MCF 10A (cell line): ENCODE results near the gene B3GNT9. TPM values are rescaled to one million over a fixed set of nuclear protein-coding genes. Genes with fewer than 3 reads are reported as not detected.
A peak's percentile ranks its signal among the peaks of the same experiment; 100 is the strongest.

ENCODE experiments used
- BruUV-seq: library from RNA; stranded (reverse); fragments of 400-500 nt; replicated peaks from 2 replicates; lab custom pipeline; 2021; lab: Mats Ljungman, UMichigan
- CTCF ChIA-PET: fragments of 300-600 bp; sonication (Branson Sonifier 250); formaldehyde crosslinking; extraction: SDS; loops from one replicate; lab custom pipeline; 2021; ENCODE audit warnings: antibody characterized with exemption, inconsistent platforms; lab: Yijun Ruan, JAX
- POLR2A ChIA-PET: fragments of 300-600, 350-650 bp; sonication (Branson Sonifier 250); formaldehyde crosslinking; extraction: SDS; loops from one replicate; lab custom pipeline; 2020; ENCODE audit warnings: antibody characterized with exemption, inconsistent platforms; lab: Yijun Ruan, JAX
- DNase-seq: peaks from one replicate; pipeline ENCODE4 v3.0.0-alpha.2; 2018; ENCODE audit not compliant: unreplicated experiment
- H3K27ac Mint-ChIP-seq: one replicate; pipeline ENCODE4 v1.8.0; 2022; ENCODE audit warnings: mild to moderate bottlenecking, low read depth, mixed read lengths; ENCODE audit not compliant: unreplicated experiment
- H3K27me3 Mint-ChIP-seq: one replicate; pipeline ENCODE4 v1.8.0; 2022; ENCODE audit warnings: mixed read lengths; ENCODE audit not compliant: insufficient read depth, unreplicated experiment
- H3K36me3 Mint-ChIP-seq: one replicate; pipeline ENCODE4 v1.8.0; 2022; ENCODE audit warnings: mild to moderate bottlenecking, moderate library complexity, mixed read lengths; ENCODE audit not compliant: insufficient read depth, unreplicated experiment
- H3K4me1 Mint-ChIP-seq: one replicate; pipeline ENCODE4 v1.8.0; 2022; ENCODE audit warnings: mixed read lengths; ENCODE audit not compliant: insufficient read depth, unreplicated experiment
- H3K4me3 Mint-ChIP-seq: one replicate; pipeline ENCODE4 v1.8.0; 2022; ENCODE audit warnings: mild to moderate bottlenecking, moderate library complexity, mixed read lengths; ENCODE audit not compliant: unreplicated experiment
- H3K9me3 Mint-ChIP-seq: one replicate; pipeline ENCODE4 v1.8.0; 2022; ENCODE audit warnings: mixed read lengths; ENCODE audit not compliant: unreplicated experiment
- CTCF ChIP-seq: fragments of 200-600 bp; IDR thresholded peaks from one replicate; pipeline ENCODE4 v1.8.0; 2022; ENCODE audit warnings: antibody characterized with exemption, mild to moderate bottlenecking; ENCODE audit not compliant: unreplicated experiment
- intact Hi-C: fragments of 100-400 bp; cut with micrococcal nuclease; formaldehyde crosslinking; loops from 2 replicates; pipeline ENCODE4 v1.14.1; 2022
- total RNA-seq: library from RNA; stranded (reverse); gene quantifications from 2 replicates; pipeline ENCODE4 v1.2.3, GENCODE V29; 2022

B3GNT9 gene
- total RNA-seq, 1 experiment from 2014 or later, result 0.84 TPM

- peaks cover 27% of the 10 kb centered on the region for H3K4me1 Mint-ChIP-seq
- ChIA-PET CTCF (interaction anchor here (0.6 to 1.1 kb wide), 9 partner anchors 10 to 288 kb away, joined by 3 to 4 read pairs (median 3); partner anchors contain the start of gene ATP6V0D1), POLR2A (interaction anchor here (0.6 to 2.6 kb wide), 12 partner anchors 10 to 75 kb away, joined by 3 to 12 read pairs (median 4); partner anchors contain the start of genes FBXL8, FHOD1, MATCAP1 and TMEM208)
- no TSS peak for BruUV-seq
- DNase-seq, result no peak
- peak overlapping the region; percentile 78 for H3K27ac Mint-ChIP-seq
- TF ChIP-seq CTCF, result no peak
- H3K27me3 Mint-ChIP-seq, result no peaks in the 10 kb centered on the region
- peaks cover 36% of the 10 kb centered on the region for H3K36me3 Mint-ChIP-seq
- intact Hi-C loops, result loop anchor here (2.0 kb wide), 1 partner anchor 86 kb away; the partner anchor contains the start of gene PLEKHG4
- H3K9me3 Mint-ChIP-seq, result no peaks in the 10 kb centered on the region
- H3K4me3 Mint-ChIP-seq, result peak overlapping the region; percentile 77
Measured at GRCh38 chr16:67192781-67193361, 42.1 kb upstream of the B3GNT9 start.

GRCh38 chr16:67191995-67192681 is 41.3 kb upstream of the B3GNT9 start, which contains the start of gene E2F4:
Gene E2F4 (plus strand): TSS chr16:67192155. CDS start chr16:67192228, 73 bp downstream.
- POLR2A ChIA-PET, result interaction anchor here (0.6 to 2.6 kb wide), 10 partner anchors 9 to 75 kb away, joined by 3 to 12 read pairs (median 7); partner anchors contain the start of genes FBXL8, FHOD1, MATCAP1 and TMEM208
- peak within 1 kb of the TSS; percentile 77 for H3K4me3 Mint-ChIP-seq
- DNase-seq, result peak; percentile 88
- BruUV-seq, result TSS peak; percentile 58
- H3K27me3 Mint-ChIP-seq, result no peaks in the 10 kb centered on the region
- peaks cover 22% of the 10 kb centered on the region for H3K4me1 Mint-ChIP-seq
- CTCF ChIA-PET, result interaction anchor here (0.6 to 1.1 kb wide), 10 partner anchors 11 to 289 kb away, joined by 3 to 4 read pairs (median 3); partner anchors contain the start of gene ATP6V0D1
- peak within 1 kb of the TSS; percentile 78 for H3K27ac Mint-ChIP-seq
- intact Hi-C loops, result loop anchor here (2.0 kb wide), 1 partner anchor 87 kb away; the partner anchor contains the start of gene PLEKHG4
- H3K36me3 Mint-ChIP-seq, result peaks cover 31% of the 10 kb centered on the region
- H3K9me3 Mint-ChIP-seq, result no peaks in the 10 kb centered on the region
- no peak for TF ChIP-seq CTCF

- CTCF ChIA-PET, result no interaction called here
- H3K4me1 Mint-ChIP-seq, result peaks cover 16% of the 10 kb centered on the region
- H3K36me3 Mint-ChIP-seq, result peaks cover 24% of the 10 kb centered on the region
Measured at GRCh38 chr16:67191411-67191994, 40.7 kb upstream of the B3GNT9 start.

More at GRCh38 chr16:67191411-67191994, 40.7 kb upstream of the B3GNT9 start:
- Mint-ChIP-seq H3K9me3 (no peaks in the 10 kb centered on the region), H3K4me3 (peak overlapping the region; percentile 77), H3K27ac (peak overlapping the region; percentile 78), H3K27me3 (no peaks in the 10 kb centered on the region)
- intact Hi-C loops, result no loop called here
- no TSS peak for BruUV-seq
- POLR2A ChIA-PET, result interaction anchor here (1.2 to 1.7 kb wide), 2 partner anchors 14 to 32 kb away, joined by 8 to 12 read pairs; partner anchors contain the start of genes FBXL8 and TRADD
- no peak for DNase-seq
- TF ChIP-seq CTCF, result no peak
